SH-SY5Y (cell line): ENCODE measurements around the gene TSC2.

Source experiments
- GATA2 ChIP-seq: IDR thresholded peaks from 2 replicates; pipeline ENCODE4 v1.6.1; 2011; ENCODE audit warnings: mild to moderate bottlenecking, low read depth, low read length
- GATA3 ChIP-seq: IDR thresholded peaks from 2 replicates; pipeline ENCODE4 v1.6.1; 2011; ENCODE audit warnings: low read depth, mild to moderate bottlenecking, low read length, moderate library complexity

Gene TSC2

GRCh38 chr16:2005646-2006045 is 42.1 kb upstream of the TSC2 start:
- TF ChIP-seq GATA3 = no peak
- no peak for TF ChIP-seq GATA2

GRCh38 chr16:2006317-2006716 is 41.5 kb upstream of the TSC2 start:
- TF ChIP-seq GATA3 = no peak
- no peak for TF ChIP-seq GATA2

GRCh38 chr16:2007081-2007836 is 40.5 kb upstream of the TSC2 start:
- TF ChIP-seq GATA3 = no peak
- TF ChIP-seq GATA2 = no peak

GRCh38 chr16:2008009-2008526 is 39.7 kb upstream of the TSC2 start:
- TF ChIP-seq GATA2 (no peak), GATA3 (no peak)

- TF ChIP-seq GATA3 (no peak), GATA2 (no peak)
These were observed 39.1 kb upstream of the TSC2 start for GRCh38 chr16:2008631-2009163.

GRCh38 chr16:2009164-2009711 is 38.5 kb upstream of the TSC2 start:
- no peak for TF ChIP-seq GATA2
- no peak for TF ChIP-seq GATA3

GRCh38 chr16:2009791-2010510 is 37.8 kb upstream of the TSC2 start, which contains the start of gene ZNF598:
Gene ZNF598, minus strand, starts transcription at chr16:2009821.
- TF ChIP-seq GATA3 (no peak), GATA2 (no peak)

- TF ChIP-seq GATA2 (no peak), GATA3 (no peak)
These were observed 34.3 kb upstream of the TSC2 start for GRCh38 chr16:2013527-2013926.

GRCh38 chr16:2015117-2015946 is 32.5 kb upstream of the TSC2 start:
- no peak for TF ChIP-seq GATA3
- TF ChIP-seq GATA2 = no peak

GRCh38 chr16:2015947-2016208 is 31.9 kb upstream of the TSC2 start:
- TF ChIP-seq GATA2 (no peak), GATA3 (no peak)

GRCh38 chr16:2016407-2016922 is 31.3 kb upstream of the TSC2 start:
- TF ChIP-seq GATA2 = no peak
- no peak for TF ChIP-seq GATA3

GRCh38 chr16:2019518-2019920 is 28.3 kb upstream of the TSC2 start, which contains the start of gene NPW:
Gene NPW, plus strand, starts transcription at chr16:2019785.
- TF ChIP-seq GATA2 (no peak), GATA3 (no peak)
